Sigmoid colon (tissue), 4 donors: Measurements from ENCODE around the gene OTOP2.

Source experiments
- CTCF ChIP-seq, 4 experiments: fragments of 450-650 bp in 3 of 4; fragments of 200-600 bp in 1 of 4; IDR thresholded peaks; one replicate each; pipeline ENCODE4 v1.5.1; 2016 to 2019; ENCODE audit warnings: antibody characterized with exemption in 4 of 4, mild to moderate bottlenecking in 3 of 4, moderate library complexity in 2 of 4
- EP300 ChIP-seq, 4 donors: sonication (generic); formaldehyde crosslinking; IDR thresholded peaks; one replicate each; pipeline ENCODE4 v1.6.1; 2017; ENCODE audit warnings: antibody characterized with exemption in 4 of 4
- POLR2A ChIP-seq, 2 donors: fragments of 450-650 bp; IDR thresholded peaks; one replicate each; pipeline ENCODE4 v1.6.1; 2016; ENCODE audit warnings: antibody characterized with exemption in 2 of 2, mild to moderate bottlenecking in 2 of 2, moderate library complexity in 2 of 2
- POLR2AphosphoS5 ChIP-seq, 4 donors: sonication (generic); formaldehyde crosslinking; IDR thresholded peaks; one replicate each; pipeline ENCODE4 v1.6.1; 2017; ENCODE audit warnings: antibody characterized with exemption in 4 of 4

DNA sequence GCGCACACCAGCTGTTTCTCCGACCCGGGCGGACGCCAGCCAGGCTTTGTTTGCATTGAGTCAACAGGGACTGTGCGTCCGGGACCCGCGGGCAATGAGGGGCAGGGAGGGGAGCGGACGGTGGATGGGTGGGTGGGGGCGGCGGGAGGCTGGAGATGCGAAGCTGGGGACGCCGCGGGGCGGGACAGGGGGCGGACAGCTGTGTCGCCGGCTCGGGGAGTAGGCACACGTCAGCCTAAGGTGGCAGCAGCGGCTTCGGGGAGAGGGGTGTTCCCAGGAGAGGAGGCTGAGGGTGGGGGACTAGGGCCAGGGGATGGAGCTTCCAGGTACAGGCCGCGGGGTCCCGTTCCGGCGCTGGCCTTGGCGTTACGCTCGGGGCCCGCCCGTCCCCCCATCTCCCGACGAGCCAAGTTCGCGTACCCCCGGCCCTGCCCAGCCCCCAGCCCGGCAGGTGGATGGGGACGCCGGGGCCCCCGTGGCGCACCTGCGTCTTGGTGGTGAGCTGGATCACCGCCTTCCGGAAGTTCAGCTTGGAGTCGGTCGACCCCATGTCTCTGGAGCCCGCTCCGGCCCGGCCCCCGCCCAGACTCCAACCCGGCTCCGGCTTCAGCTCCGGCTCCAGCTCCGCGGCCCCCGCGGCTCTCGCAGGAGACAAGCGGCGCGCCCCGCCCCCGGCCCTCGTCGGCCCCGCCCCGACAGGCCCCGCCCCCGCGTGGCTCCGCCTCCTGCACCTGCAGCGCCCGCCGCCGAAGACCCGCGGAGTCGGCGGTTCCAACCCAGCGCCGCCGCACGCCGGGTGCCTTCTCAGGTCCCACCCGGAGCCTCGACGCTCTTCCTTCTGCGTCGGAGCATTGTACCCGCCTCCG, 48.3 kb downstream of the OTOP2 start, which contains the start of gene HID1:
- TF ChIP-seq EP300 (IDR thresholded peaks at IDR 0.05) = no peak
- no peak for TF ChIP-seq CTCF (IDR thresholded peaks at IDR 0.05)
- TF ChIP-seq POLR2AphosphoS5 (IDR thresholded peaks at IDR 0.05) = peak in 1 of 4 donors; percentile 10
- TF ChIP-seq POLR2A (IDR thresholded peaks at IDR 0.05) = no peak
